Adrenal gland (tissue), 5 donors: Measurements from ENCODE around the gene PTGR2.

Source experiments
- POLR2A ChIP-seq, 2 donors: fragments of 450-650 bp; IDR thresholded peaks; one replicate each; pipeline ENCODE4 v1.6.1; 2017; ENCODE audit warnings: antibody characterized with exemption in 2 of 2, mild to moderate bottlenecking in 2 of 2, moderate library complexity in 1 of 2
- TF ChIP-seq, protein P1 (sequence below), 6 experiments: fragments of 450-650 bp in 4 of 6; fragments of 200-600 bp in 2 of 6; sonication (generic) in 1 of 6; IDR thresholded peaks; 1 replicate in 5 of 6; 2 replicates in 1 of 6; pipeline versions ENCODE4 v1.5.1 to v1.8.0; 2016 to 2021; ENCODE audit warnings: antibody characterized with exemption in 6 of 6, mild to moderate bottlenecking in 2 of 6, moderate library complexity in 1 of 6
- donor health status: DM: no; HTN: no; CAD: no.

DNA sequence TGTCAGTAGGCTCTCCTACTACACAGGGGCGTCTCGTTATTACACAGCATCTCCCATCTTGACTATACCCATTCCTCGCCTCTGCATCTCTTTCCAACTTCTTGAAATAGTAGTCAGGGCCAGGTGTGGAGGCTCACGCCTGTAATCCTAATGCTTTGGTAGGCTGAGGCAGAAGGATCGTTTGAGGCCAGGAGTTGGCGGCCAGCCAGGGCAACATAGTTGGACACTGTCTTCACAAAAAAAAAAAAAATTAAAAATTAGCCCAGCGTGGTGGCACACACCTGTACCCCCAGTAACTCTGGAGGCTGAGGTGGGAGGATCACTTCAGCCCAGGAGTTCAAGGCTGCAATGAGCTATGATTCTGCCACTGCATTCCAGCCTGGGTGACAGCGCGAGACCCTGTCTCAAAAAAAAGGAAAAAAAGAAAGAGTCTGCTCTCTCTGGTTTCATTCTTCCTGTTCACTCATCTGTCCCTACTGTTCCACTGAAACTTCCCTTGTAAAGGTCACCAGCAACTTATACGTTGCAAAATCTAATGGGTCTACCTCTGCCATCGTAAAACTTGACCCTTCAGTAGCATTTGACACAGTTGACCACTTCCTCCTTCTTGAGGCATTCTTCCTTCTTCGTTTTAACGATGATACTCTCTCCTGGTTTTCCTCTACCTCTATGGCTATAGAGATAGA, 41.0 kb upstream of the PTGR2 start:
- TF ChIP-seq, protein P1, sequence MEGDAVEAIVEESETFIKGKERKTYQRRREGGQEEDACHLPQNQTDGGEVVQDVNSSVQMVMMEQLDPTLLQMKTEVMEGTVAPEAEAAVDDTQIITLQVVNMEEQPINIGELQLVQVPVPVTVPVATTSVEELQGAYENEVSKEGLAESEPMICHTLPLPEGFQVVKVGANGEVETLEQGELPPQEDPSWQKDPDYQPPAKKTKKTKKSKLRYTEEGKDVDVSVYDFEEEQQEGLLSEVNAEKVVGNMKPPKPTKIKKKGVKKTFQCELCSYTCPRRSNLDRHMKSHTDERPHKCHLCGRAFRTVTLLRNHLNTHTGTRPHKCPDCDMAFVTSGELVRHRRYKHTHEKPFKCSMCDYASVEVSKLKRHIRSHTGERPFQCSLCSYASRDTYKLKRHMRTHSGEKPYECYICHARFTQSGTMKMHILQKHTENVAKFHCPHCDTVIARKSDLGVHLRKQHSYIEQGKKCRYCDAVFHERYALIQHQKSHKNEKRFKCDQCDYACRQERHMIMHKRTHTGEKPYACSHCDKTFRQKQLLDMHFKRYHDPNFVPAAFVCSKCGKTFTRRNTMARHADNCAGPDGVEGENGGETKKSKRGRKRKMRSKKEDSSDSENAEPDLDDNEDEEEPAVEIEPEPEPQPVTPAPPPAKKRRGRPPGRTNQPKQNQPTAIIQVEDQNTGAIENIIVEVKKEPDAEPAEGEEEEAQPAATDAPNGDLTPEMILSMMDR (IDR thresholded peaks at IDR 0.05) = no peak
- TF ChIP-seq POLR2A (IDR thresholded peaks at IDR 0.05) = no peak
